NCI-H187 (cell line): ENCODE results near the gene OVOL1.
A peak's percentile ranks its signal among the peaks of the same experiment; 100 is the strongest.
"Not testable (repeated sequence)": the region's sequence is repeated elsewhere in the genome, so short reads cannot be mapped to it uniquely, and the experiment has no call there.

ENCODE experiments used
- DNase-seq, 2 experiments: peaks; one replicate each; lab custom pipeline; 2025; lab: John Stamatoyannopoulos, UW

OVOL1 gene

DNA sequence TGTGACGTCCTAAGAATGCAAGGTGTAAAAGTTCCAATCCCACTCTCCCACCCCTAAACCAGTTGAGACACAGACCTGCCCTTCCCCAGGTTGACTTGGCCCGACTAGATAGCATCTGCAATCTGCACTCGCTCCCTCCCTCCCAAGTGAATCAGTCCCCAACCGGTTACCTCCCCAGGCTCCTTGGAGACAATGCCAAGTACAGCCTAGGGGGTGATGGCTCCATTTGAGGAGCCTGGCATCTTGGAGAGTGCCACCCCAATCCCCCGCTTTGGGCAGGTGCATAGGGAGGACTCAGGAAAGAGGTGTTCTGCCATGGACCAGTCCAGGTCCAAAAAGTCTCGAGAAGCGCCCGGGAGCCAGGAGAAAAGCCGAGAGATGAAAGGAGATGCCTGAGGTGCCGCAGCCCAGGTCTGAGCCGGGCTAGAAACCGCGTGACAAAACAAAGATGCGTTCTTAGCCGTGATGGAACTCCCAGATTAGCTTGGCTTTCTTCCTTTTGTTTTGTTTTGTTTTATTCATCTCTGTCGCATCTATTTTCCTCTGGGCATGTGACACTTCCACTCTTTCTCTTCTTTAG lies 28.2 kb downstream of the OVOL1 start:
- no peak for DNase-seq

- DNase-seq: no peak
Measured at GRCh38 chr11:65816696-65817095, 29.8 kb downstream of the OVOL1 start.

DNA sequence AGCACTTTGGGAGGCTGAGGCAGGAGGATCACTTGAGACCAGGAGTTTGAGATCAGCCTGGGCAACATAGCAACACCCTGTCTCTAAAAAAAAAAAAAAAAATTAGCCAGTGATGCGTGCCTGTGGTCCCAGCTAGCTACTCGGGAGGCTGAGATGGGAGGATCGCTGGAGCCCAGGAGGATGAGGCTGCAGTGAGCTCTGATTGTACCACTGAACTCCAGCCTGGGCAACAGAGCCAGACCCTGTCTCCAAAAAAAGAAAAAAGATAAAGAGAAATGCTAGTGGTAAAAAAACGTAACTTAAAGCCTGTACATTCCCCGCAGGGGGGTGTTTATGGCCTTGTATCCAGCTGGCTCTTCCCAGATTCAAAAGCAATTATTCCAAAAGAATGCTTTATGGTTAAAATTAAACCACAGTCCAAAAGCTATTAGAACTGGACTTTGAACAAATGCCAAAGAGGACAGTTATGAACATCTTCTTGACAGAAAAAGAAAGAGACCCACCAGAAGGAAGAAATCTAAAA lies 30.5 kb downstream of the OVOL1 start:
- no peak for DNase-seq

- DNase-seq: peak; percentile 37 to 80
Measured at GRCh38 chr11:65817835-65818680, 31.2 kb downstream of the OVOL1 start.

GRCh38 chr11:65821107-65821506 lies 34.2 kb downstream of the OVOL1 start:
- DNase-seq: no peak

DNA sequence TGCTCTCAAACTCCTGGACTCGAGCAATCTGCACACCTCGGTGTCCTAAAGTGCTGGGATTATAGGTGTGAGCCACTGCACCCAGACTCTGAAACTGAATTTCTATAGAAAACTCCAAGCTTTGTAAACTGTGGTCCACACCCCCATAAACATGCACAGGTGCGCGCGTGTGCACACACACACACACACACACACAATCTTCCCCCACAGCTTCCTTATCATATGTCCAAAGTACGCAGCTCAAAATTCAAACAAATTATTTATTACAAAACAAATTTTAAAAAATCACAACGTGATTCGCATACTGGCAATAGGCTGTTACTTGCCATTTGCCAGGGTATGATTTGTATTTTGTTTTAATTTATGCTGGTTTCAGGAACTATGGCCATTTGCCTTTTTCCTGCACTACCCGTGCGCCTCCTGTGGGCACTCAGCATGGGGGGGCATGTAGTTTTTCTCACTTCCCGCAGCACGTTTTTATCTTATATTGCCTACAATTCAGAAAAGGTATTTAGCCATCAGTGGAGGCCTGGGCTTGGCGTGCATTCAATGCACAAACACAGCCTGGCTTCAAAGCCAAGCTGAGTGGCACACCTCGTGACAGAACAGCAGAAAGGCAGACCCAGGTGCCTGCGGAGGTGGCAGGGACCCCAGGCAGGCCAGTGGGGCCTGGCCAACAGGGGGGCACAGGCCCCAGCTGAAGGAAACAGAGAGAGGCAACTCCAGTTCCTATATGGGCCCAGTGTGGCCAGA lies 36.1 kb downstream of the OVOL1 start:
- no peak for DNase-seq

GRCh38 chr11:65826984-65827735 lies 40.3 kb downstream of the OVOL1 start:
- DNase-seq: no peak

- no peak for DNase-seq
Measured at GRCh38 chr11:65829459-65829858, 42.6 kb downstream of the OVOL1 start.

DNA sequence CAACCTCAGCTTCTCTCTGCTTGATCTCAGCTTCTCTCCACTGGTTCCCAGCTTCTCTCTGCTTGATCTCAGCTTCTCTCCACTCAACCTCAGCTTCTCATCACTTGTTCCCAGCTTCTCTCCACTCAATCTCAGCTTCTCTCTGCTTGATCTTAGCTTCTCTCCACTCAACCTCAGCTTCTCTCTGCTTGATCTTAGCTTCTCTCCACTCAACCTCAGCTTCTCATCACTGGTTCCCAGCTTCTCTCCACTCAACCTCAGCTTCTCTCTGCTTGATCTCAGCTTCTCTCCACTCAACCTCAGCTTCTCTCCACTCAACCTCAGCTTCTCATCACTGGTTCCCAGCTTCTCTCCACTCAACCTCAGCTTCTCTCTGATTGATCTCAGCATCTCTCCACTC lies 45.4 kb downstream of the OVOL1 start:
- DNase-seq: not testable (repeated sequence)

- peak; percentile 88 to 92 for DNase-seq
Measured at GRCh38 chr11:65833297-65834030, 46.6 kb downstream of the OVOL1 start, which contains the start of gene SNX32. Gene SNX32, plus strand, starts transcription at chr11:65833963. Its CDS starts 103 bp downstream, at chr11:65834066.

- DNase-seq: no peak
Measured at GRCh38 chr11:65834202-65834601, 47.3 kb downstream of the OVOL1 start.

GRCh38 chr11:65842144-65842543 lies 55.3 kb downstream of the OVOL1 start:
- DNase-seq: no peak

- no peak for DNase-seq
Measured at GRCh38 chr11:65843811-65844210, 56.9 kb downstream of the OVOL1 start.

DNA sequence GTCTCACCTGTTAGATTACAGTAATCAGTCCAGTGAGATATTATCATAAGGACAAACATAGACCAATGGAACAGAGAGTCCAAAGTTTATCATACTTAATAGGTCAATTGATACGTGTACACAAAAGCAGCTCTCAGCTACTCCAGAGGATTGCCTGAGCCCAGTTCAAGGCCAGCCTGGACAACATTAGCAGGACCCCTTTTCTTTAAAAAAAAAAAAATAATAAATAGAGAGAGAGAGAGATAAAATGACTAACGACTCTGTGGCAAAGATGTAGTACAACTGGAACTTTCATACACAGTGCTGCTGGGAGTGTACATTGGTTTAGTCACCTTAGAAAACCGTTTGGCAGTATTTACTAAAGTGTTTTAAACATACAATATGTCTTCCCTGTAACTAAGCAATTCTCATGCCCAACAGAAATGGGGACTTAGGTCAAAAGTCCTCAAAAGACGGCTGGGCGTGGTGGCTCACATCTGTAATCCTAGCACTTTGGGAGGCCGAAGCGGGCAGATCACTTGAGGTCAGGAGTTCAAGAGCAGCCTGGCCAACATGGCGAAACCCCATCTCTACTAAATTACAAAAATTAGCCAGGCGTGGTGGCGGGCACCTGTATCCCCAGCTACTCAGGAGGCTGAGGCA lies 57.5 kb downstream of the OVOL1 start:
- DNase-seq: no peak
